Raji (cell line): ENCODE measurements around the gene ITPKA.

ENCODE experiments used
- POLR2A ChIP-seq: IDR thresholded peaks from 2 replicates; pipeline ENCODE4 v1.6.1; 2011; ENCODE audit warnings: low read depth, low read length, control low read depth; ENCODE audit not compliant: insufficient read depth

The ITPKA gene

GRCh38 chr15:41493205-41493901 lies at the start of gene ITPKA:
Gene ITPKA (plus strand): TSS chr15:41493874. CDS start chr15:41493928, 54 bp downstream.
- TF ChIP-seq POLR2A = no peak

- no peak for TF ChIP-seq POLR2A
Measured at GRCh38 chr15:41445399-41445798, 48.3 kb upstream of the ITPKA start.

- TF ChIP-seq POLR2A = no peak
Measured at GRCh38 chr15:41462084-41462795, 31.4 kb upstream of the ITPKA start.

- no peak for TF ChIP-seq POLR2A
Measured at GRCh38 chr15:41464889-41465580, 28.6 kb upstream of the ITPKA start.

- no peak for TF ChIP-seq POLR2A
Measured at GRCh38 chr15:41465822-41466421, 27.8 kb upstream of the ITPKA start.

GRCh38 chr15:41466711-41467110 lies 27.0 kb upstream of the ITPKA start:
- TF ChIP-seq POLR2A = no peak

GRCh38 chr15:41473418-41473817 lies 20.3 kb upstream of the ITPKA start:
- TF ChIP-seq POLR2A = no peak

- TF ChIP-seq POLR2A = no peak
Measured at GRCh38 chr15:41474436-41474835, 19.2 kb upstream of the ITPKA start.

GRCh38 chr15:41474941-41475340 lies 18.7 kb upstream of the ITPKA start:
- TF ChIP-seq POLR2A = no peak

- TF ChIP-seq POLR2A = no peak
Measured at GRCh38 chr15:41476416-41477048, 17.1 kb upstream of the ITPKA start.

- TF ChIP-seq POLR2A = no peak
Measured at GRCh38 chr15:41480396-41481140, 13.1 kb upstream of the ITPKA start.

GRCh38 chr15:41482110-41482877 lies 11.4 kb upstream of the ITPKA start:
- TF ChIP-seq POLR2A = no peak

- no peak for TF ChIP-seq POLR2A
Measured at GRCh38 chr15:41483115-41483514, 10.6 kb upstream of the ITPKA start.

- TF ChIP-seq POLR2A = no peak
Measured at GRCh38 chr15:41483519-41483918, 10.2 kb upstream of the ITPKA start.
